NCI-H187 treated with DMSO at 0.1 percent for 48 hours (cell line): Measurements from ENCODE around the gene PPIL3.

Experiments
- DNase-seq: peaks from one replicate; lab custom pipeline; 2025; lab: John Stamatoyannopoulos, UW

The PPIL3 gene

DNA sequence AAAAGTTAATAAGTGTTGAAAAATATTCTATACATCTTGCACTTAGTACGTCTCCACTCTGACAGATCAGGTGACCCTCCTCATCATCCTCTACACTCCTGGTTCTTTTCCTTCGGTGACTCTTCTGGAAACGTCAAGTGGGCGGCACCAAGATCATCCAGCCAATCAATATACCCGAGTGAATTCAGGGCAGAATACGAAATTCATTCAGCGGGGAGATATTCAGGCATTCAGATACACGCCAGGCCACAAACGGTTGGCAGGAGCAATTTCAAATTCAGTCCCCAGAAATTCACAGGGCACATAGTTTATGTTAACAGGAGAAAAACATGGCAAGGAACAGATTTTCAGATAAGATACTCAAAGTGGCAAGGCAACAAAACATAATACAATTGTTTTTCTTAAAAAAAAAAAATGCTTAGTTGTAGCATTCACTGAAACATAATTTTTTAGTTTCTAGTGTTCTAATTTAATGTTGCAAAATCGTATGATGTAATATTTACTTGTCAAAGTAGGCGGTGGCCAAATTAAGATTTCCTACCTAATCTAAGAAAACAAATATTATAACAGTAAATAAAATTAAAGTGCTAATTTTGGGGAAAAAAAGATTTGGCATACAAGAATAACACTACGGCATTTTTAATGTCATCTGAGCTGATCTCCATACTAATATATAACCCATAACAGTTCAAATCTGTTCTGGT, 28.6 kb downstream of the PPIL3 start:
- no peak for DNase-seq

DNA sequence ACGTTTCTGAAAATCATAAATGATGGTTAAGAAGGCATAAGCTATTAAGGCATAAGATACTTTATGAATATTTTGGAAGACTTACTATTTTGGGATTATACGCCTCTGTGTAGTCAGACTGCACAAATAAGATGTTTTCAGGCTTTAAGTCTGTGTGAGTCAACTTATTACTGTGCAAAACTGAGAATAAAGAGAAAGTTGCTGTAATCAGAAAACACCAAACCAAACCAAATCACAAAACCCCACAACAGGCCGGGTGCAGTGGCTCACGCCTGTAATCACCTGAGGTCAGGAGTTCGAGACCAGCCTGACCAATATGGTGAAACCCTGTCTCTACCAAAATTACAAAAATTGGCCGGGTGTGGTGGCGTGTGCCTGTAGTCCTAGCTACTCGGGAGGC, 32.1 kb downstream of the PPIL3 start:
- DNase-seq, result no peak

DNA sequence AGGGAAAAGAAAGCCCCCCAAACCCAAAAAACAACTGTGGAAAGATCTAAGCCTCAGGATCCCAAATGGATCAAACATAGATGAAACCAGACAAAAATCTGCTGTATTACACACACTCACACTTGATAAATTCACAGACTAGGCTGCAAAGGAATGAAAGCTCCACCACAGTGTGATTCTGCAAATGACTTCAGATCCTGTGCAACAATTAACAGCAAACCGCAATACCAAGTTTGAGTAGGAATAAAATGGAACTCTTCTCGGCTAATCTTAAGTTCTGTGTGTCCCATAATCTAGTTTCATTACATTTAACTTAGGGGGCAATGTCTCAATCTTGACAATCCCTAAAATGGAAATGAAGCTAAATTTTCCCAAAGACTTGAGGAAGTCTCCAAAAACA, 36.3 kb downstream of the PPIL3 start:
- no peak for DNase-seq

DNA sequence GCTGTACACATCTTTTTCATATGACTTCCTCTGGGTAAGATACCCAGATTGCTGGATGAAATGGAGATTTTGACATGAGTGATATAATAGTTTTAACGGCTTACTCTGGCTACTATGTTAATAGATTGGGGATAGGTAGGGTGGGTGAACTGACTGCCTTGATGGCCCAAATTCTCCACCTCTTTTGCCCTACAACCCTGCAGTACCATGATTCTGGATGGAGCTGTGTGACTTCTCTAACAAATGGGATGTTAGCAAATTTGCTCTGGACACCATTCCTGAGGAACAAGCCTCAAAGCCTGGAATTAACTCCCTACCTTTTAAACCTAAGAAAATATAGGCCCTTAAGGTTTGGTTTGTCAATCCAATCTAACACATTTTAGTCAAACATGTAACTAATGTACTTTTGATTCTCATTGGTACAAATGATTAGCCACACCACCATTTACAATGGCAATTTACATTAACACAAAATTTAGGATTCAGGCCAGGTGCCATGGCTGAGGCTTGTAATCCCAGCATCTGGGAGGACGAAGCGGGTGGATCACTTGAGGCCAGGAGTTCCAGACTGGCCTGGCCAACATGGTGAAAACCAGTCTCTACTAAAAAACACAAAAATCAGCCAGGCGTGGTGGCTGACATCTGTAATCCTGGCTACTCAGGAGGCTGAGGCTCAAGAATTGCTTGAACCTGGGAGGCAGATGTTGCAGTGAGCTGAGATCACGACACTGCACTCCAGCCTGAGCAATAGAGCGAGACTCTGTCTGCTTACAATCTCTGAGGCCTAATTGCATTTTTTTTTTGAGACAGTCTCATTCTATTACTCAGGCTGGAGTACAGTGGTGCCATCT, 37.3 kb downstream of the PPIL3 start:
- no peak for DNase-seq

DNA sequence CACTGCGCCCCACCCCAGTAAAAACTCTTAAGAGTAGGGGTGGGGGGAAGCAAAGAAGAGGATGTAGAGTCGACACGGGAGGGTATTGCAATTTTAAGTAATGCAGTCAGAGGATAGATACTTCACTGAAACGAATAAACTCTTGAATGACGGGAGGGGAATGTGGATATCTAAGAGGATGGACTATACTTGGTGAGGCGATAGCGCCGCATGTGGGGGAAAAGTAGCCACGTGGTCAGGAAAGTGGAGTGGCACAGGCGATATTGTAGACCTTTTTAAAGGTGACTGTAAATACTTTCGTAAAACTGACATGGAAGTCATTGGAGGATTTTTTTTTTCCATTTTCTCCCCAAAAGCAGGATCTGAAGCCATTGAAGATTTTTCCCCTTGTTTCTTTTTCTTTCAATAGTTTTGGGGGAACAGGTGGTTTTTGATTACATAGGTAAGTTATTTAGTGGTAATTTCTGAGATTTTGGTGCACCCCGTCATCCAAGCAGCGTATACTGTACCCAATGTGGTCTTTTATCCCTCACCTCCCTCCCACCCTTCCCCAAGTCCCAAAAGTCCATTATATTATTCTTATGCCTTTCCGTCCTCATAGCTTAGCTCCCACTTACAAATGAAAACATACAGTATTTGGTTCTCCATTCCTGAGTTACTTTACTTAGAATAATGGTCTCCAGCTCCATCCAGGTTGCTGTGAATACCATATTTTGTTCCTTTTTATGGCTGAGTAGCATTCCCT, 38.2 kb downstream of the PPIL3 start:
- no peak for DNase-seq

DNA sequence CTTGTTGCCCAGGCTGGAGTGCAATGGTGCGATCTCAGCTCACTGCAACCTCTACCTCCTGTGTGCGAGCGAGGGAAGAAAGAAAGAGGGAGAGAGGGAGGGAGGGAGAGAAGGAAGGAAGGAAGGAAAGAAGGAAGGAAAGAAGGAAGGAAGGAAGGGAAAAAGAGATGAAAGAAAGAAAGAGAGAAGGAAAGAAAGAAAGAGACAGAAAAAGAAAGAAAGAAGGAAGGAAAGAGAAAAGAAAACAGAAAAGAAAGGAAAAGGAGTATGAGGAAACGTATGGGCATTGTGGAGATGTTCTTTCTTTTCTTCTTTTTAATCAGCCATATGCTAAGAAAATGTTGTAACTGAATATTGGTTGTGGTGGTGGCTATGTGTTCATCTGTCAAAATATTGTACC, 40.9 kb downstream of the PPIL3 start:
- DNase-seq, result no peak

DNA sequence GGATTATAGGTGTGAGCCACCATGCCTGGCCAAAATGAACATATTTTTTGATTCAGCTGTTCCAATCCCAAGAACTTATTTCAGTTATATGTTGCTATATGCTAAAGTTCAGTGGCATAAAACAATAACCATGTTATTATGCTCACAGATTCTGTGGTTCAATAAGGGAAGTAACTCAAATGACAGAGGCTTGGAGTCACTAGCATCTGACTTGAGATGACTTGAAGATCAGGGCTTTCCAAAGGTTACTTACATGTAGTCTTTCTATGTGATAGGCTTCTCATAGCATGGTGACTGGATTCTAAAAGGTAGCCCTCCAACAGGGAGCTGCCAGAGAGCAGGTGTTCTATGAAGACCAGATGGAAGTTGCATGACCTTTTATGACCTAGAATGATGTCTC, 41.6 kb downstream of the PPIL3 start:
- no peak for DNase-seq

DNA sequence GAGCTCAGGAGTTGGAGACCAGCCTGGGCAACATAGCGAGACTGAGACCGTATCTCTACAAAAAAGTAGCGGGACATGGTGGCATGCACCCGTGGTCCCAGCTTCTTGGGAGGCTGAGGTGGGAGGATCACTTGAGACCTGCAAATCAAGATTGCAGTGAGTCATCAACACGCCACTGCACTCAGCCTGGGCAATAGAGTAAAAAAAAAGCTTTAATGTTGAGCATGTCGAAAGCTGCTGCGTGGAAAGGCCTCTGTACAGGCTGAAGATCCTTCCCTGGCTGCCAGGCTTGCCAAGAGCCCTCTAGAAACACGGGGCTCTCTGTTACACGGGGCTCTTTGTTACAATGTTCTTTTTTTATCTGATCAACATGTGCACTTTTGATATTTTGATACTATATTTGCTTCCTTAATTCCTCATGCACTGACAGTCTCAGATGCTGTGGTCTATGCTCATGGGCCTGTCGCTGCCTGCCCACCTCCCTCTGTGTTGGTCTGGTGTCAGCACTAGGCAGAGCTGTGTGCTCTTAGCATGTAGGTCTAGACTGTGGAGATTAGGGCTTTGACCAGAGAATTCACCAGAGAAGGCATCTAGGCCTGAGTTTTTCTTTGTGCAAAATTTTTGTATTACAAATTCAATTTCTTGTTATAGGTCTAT, 43.1 kb downstream of the PPIL3 start:
- no peak for DNase-seq

DNA sequence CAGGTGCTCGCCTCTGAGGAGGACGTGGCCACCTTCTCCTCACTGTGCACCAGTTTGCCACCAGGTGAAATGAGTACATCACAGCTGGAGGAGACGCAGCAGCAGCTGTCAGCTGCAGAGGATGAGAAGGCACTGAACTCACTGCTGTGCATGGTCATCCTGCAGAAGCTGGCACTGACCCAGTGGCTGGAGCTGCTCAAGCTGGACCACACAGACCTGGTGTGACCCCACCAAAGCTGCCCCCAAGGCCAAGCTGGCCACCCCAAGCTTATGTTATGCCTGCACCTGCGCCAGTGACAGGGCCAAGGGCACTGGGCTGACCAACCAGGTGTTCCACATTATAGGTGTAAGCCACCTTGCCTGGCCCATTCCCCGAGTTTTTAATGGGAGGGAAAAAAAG, 43.7 kb downstream of the PPIL3 start:
- DNase-seq, result no peak

DNA sequence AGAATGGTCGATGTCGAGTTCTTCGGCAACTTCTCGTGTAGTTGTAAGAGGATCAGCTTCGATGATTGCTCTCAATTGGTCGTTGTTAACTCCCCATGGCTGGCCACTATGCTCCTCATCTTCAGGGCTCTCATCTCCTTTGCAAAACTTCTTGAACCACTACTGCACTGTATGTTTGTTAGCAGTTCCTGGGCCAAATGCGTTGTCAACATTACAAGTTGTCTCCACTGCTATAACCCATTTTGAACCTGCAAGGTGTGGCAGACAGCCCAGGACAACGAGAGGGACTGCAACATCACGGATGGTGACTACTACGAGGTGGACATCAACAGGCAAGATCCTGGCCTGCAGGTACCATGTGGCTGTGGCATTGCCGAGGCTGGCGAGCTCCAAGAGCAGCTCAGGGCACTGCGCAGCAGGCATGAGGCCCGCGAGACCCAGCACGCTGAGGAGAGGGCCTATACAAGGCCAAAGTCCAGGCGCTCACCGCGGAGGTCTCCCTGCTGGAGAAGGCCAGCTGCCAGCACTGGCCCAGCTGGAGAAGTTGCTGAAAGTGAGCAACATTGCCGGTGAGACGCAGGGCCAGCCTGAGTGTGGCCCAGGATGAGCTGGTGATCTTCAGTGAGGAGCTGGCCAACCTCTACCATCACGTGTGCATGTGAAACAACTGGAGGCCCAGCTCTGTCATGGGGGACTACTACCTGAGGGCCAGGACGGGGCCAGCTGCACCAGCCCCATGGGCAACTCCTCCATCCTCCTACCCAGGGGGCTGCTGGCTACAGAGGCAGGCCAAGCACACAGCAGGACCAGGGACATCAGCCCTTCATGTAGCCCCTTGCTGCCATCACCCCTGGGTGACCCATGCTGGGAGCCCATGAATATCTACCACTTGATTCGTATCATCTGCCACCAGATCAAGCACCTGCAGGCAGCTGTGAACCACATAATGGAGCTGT, 44.6 kb downstream of the PPIL3 start:
- DNase-seq, result no peak

DNA sequence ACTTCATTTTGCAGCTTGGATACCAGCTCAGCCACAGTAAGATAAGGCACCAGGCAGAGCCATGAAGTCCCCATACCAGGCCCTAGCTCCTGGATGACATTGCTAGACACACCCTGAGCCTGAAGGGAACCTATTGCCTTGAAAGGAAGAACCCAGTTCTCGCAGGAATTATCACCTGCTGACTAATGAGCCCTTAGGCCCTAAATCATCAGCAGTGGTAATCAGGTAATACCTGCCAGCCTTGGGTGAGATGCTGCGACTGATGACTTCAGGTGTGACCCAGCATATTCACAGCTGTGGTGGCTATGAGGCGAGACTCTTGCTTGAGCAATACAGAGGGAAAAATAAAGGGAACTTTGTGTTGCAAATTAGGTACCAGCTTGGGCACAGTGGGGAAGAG, 49.4 kb downstream of the PPIL3 start:
- no peak for DNase-seq

DNA sequence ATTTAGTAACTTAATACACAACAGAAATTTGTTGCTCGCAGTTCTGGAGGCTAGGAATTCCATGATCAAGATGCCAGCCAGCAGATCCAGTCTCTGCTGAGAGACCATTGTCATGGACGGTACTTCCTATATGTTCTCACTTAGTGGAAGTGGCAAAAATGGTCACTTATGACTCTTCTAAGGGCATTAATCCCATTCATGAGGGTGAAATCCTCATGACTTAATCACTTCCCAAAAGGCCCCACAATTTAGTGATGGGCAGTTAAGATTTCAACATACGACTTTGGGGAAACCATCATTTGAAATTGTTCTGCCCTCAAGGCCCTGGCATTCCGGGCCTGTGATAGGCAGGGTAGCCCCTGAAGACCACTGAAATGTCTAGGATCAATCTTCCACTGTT, 54.2 kb downstream of the PPIL3 start:
- no peak for DNase-seq

DNA sequence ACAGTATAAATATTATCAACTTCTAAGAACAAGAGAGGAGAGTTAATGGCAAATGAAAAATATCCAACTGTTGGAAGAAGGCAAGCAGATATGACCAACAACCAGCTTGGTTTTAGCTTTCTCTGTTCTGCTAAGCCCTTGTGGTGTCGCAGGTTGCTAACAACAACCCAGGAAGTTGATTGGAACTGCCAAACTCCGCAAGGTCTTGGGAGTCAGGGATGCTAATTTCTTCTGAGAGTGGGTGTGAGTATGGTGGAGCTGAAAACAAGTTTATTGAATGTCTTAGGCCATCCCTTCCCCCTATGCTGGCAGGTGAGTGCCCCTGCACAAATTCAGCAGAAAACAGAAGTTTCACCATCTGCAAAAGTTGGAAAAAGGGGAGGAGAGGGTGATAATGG, 59.6 kb downstream of the PPIL3 start:
- DNase-seq, result no peak

DNA sequence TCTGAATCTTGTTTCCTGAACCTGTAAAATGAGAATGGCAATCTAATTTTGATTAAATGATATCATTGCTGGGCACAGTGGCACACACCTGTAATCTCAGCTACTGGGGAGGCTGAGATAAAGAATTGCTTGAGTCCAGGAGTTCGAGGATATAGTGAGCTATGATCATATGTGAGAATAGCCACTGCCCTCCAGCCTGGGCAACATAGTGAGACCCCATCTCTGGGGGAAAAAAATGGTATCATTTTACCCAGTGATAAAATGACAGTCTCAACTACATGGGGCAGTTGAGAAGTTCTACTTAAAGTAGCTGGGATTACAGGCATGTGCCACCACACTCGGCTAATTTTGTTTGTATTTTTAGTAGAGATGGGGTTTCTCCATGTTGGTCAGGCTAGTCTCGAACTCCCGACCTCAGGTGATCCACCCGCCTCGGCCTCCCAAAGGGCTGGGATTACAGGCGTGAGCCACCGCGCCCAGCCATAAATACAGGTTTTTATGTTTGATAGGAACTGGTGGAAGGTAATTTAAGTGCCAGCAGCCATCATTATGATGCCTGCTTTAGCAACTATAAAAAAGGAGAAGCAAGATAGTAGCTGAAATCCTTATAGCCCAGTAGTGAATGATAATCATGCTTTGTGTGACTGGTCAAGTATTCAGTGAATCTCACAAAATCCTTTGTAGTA, 60.2 kb downstream of the PPIL3 start:
- no peak for DNase-seq

DNA sequence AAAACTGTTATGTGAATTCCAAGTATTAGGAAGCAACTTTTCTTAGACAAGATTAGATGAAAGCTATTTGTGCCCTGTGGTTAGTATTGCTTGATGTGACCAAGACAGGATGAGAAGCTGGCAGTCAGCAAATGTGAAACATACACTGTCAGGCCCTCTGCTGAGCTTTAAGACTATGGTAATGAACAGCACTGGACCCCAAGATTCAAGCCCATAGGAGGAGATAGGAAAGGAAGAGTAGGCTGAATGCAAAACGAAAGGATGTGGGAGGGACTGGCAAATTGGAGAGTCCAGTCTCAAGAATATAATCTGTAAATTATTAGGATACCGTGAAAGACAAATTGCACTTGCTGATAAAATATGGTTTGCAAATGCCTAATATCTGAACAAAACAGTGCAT, 60.8 kb downstream of the PPIL3 start:
- no peak for DNase-seq

DNA sequence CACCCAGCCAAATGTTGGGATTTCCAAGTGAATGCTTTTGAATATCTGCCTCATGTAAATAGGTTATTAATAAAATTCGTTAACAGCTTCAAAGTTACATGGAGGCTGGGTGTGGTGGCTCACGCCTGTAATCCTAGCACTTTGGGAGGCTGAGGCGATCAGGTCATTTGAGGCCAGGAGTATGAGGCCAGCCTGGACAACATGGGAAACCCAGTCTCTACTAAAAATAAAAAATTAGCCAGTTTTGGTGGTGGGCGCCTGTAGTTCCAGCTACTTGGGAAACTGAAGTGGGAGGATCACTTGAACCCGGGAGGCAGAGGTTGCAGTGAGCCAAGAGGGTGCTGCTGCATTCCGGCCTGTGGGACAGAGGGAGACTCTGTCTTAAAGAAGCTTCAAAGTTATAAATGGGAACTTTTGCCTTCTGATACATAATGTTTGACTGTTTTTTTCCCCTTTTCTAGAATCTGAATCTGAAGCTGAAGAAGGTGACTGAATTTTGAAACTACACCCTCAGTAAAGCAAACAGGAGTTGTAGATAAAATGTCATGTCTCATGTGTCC, 67.1 kb downstream of the PPIL3 start:
- DNase-seq, result no peak
